Activated CD8-positive, alpha-beta memory T cell treated with anti-CD3 and anti-CD28 coated beads for 4 hours (primary cell): ENCODE measurements around the gene HOXA11.

Experiments
- DNase-seq, 2 donors: peaks; one replicate each; pipeline ENCODE4 v3.0.0-alpha.2; 2020; ENCODE audit warnings: low read depth in 2 of 2

HOXA11 gene

DNA sequence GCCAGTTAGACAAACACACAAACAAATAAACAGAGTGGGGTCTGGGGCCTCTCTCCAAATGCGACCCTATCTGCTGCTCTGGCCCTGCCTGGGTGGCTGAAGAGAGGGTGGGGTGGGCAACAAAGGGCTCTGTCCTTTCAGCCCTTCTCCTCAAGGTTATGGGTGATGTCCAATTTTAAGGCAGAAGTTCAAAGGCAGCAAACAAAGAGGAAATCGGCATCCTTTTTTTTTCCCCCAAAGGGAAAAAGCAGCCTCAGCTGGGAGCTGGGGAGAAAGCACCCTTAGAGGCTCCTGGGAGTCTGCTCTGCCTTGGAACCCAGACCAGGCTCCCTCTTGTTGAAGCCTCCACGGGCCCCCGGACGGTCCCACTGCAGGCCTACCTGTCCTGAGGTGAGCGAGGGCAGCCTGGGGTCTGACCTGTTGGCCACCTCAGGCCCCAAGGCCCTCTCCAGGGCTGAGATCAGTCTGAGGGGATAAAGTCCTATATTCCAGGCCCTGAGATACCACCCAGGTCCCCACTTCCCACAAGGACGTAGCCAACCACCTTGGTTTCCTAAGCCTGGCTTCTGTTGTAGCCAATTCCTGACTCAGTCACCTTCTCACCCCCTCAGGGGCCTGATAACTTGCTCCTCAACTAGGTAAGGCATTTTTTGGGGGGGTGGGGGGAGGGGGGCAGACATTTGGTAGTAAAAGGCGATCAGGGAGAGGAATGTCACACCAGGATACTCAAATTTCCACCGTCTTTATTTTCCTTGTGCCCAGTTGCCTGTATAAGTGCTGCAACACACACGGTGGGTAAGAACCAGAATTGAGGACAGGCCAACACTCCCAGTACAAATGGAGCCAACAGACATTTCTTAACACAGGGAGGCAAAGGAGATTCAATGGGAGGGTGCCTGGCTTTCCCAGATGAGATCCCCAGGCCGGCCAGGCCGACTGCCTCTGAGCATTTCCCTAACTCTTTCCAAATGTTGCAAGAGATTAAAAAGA lies 4.3 kb downstream of the HOXA11 start:
- DNase-seq: no peak

DNA sequence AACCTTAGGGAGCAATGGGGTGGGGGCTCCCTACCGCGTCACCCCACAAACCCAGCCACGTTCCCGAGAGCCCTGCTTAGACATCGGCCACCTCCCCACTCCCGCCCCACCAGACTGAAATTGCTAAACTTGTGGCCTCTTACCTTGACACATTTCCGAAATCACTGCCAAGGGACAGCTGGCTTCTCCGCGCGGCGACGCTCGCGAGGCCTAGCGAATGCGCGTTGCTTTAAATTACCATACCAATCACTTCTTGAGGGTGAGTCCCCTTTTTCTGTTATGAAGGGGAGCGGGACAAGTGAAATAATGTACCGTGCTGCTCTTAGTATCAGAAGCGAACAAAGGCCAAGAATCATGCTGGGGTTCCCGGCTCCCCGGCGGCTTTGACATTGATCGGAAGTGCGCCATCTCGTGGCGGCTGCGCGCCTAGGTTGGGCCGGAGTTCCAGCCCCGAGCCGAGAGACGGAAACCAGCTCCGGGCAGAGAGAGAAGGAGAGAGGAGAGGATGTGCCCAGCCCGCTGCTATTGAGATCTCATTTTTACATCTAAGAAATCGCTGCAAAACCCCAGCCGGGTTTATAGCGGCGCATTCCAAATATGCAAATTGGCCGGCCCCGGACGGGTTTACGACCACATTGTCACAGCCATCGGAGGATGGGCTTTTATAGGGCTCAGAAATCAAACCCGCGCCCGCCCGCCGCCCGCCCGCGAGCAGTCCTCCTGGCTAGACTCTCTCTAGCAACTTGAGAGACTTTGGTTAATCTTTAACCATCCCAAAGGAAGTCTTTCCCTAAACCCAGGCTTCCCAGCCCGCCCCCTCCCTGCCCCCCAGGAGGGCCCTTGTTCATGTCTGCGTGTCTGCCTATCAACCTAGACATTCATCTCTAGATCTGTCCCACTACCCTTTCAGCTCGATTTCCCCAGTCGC lies 5.3 kb downstream of the HOXA11 start:
- peak in 1 of 2 donors; percentile 22 for DNase-seq

DNA sequence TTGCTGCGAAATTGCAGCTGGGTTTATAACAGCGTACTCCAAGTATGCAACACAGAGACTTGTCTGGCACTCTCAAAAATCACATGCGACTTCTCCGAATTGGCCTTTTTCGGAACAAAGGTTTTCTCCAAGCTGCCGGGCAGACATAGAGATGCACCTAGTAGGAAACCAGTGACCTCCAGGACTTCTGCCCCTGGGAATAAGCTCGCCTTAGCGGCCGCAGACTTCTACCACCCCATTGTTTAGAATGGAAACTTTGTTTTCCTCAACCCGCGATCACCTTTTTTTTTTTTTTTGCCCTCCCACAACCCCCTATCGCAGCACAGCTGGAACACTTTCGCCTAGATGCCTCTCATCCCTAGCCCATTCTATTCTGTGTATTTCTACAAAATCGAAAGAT lies 6.0 kb downstream of the HOXA11 start:
- no peak for DNase-seq

DNA sequence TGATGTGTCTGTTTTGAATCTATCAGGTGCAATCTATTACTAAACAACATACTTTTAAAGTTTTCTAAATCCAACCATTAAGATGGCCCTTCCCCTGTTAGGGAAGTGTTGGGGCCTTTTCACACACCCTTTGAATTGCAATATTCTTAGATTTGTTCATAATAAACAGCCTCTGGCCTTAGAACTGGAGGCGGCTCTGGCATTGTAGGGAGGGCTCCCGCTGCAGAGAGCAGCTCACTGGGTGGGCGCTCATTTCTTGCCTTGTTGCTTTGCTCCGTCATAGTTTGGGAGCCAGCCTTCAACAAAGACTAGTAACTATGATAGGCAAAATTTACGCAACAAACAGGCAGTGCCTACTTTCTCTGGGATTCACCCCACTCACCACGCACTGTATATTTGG lies 6.7 kb downstream of the HOXA11 start:
- DNase-seq: no peak

DNA sequence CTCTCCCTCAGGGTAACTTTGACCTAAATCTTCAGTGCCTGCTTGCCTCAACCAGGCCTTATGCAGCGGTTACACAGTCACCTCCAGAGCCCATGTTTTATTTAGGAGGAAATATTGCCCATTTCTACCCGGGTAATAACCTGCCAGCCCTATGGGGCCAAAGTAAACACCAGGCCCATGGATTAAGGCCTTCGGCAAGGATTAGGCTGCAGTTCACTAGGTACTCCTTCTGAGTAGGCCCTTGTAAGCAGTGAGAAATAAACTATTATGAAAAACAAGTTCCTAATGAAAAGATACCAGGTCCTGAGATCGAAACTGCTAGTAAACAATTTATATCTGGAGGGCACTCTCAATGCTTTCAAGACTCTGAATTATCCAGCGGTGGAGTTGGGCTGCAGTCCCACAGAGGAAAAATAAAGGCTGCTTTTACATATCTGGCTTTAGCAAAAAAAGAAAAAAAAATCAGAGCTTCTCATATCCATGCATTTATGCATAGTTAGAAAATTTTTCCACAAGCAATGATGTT lies 7.2 kb downstream of the HOXA11 start:
- no peak for DNase-seq

DNA sequence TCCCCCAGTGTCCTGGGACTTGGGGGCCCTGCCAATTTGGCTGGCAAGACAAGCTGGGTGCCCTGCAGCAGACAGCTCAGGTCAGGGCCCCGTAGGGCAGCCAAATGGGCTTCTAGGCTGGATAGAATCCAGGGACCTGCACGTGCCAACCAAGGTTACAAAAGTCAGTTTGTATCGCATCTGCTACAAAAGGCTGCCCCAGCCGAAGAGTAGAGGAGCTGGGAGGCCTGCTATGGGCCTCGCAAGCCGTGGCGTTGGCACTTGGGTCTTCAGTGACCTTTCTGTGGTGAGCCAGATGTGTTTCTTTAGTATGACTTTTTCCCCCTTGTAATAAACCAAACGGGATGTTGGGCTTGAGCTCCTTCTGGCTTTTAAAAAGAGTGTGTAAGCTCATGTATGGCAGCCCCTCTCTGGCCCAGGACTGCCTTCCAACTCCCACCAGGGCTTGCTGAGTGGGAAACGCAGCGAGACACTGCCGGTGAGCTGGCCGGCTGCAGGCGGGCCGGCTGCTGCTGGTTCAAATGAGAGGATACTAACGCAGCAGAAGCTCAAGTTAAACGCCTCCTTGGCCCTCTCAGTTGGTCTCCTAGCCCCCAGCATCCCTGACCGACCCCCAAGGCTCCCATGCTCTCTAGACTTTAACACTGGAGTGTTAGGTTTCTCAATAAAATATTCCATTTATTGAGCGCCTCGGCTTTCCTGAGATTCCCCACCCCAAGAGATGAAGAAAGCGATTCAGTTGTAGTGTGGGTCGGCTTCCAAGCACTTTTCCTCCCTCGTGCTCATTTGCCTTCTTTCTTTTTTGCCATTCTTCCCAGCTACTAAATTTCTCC lies 7.9 kb downstream of the HOXA11 start:
- DNase-seq: no peak

DNA sequence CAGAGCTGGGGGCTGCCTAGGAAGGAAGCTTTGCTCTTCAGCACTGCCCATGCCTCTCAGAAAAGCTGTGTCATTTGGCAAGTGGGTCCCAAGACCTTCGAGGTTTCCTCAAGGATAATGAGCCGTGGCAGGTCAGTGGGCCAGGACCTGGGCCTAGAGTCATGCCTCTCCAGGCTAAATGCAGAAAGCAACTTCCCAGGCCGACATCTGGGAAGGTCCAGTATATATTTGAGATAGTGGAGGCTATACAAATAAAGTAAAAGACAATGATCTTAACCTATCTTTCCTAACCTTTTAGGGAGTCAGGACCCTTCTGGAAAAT lies 8.5 kb downstream of the HOXA11 start:
- DNase-seq: no peak

DNA sequence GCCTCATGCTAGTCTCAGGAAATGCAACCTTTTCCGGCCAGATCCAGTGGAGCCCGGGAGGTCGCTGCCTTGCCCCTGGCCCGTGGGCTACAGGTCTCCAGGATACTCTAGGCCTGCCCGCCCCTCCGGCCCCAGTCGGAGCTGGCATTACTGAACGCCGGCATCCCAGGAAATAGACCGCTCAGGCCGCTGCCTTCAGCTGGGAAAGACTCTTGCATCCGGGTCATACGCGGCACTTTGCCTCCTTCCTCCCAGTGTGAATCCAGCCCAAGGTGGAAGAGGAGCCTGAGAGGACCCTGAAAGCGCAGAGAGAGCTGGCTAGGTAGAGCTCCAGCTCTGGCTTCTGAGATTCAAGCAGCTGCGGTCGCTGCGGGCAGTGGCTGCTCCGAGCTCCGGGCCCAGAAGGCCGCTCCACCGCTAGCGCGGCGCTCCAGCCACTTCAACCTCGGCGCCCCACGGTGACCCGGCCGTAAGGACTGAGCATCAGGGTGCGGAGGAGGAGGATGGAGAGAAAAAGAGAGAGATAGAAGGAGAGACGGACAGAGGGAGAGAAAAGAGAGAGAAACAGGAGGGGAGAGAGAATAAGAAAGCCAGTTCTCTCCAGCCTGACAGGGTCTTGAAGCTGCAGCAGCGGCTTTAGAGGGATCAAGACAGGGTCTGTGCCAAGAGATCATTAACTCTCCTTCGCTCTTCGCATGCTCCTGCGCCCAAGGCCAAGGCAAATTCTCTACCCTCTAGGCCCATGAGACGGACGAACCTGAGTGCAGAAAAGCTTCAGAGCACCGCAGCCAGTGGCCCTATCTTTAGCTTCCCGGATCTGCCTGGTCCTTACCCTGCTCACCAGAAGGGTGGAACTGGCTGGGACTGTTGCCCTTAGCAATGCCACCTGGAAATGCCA lies 9.2 kb downstream of the HOXA11 start:
- no peak for DNase-seq

DNA sequence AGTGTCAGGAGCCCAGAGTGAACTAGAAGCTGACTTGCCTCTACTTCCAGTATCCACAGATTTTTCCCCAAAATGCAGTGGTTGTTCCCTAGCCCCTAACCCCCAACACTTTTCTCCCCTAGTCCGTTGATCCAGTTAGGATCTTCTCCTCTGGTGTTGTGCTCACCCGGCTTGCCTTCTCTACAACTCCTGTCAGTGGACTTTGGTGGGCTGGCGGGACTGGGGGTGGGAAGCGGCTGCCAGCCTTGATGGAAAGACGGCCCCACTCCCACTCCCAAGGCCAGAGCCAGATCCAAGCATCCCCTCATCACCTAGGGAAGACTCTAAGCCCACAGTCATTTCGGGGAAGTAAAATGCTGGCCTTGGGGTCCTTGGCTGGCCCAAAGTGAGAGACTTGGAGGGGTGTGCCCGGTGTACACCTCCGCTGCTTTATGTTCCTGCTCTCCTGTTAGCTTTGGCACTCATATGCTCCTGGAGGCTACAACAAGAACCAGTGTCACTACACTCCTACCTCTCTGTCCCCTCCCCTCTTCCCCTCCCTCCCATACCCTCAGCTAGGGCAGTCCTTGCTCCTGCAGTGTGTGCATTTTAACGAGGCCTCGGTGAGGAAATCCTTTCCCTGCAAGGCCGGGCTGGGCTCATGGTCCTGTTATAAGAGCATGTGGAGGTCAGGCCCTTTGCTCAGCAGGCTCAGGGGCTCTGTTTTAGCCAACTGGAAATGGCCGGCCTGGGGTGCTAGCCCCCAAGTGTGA lies 10.0 kb downstream of the HOXA11 start:
- DNase-seq: no peak

DNA sequence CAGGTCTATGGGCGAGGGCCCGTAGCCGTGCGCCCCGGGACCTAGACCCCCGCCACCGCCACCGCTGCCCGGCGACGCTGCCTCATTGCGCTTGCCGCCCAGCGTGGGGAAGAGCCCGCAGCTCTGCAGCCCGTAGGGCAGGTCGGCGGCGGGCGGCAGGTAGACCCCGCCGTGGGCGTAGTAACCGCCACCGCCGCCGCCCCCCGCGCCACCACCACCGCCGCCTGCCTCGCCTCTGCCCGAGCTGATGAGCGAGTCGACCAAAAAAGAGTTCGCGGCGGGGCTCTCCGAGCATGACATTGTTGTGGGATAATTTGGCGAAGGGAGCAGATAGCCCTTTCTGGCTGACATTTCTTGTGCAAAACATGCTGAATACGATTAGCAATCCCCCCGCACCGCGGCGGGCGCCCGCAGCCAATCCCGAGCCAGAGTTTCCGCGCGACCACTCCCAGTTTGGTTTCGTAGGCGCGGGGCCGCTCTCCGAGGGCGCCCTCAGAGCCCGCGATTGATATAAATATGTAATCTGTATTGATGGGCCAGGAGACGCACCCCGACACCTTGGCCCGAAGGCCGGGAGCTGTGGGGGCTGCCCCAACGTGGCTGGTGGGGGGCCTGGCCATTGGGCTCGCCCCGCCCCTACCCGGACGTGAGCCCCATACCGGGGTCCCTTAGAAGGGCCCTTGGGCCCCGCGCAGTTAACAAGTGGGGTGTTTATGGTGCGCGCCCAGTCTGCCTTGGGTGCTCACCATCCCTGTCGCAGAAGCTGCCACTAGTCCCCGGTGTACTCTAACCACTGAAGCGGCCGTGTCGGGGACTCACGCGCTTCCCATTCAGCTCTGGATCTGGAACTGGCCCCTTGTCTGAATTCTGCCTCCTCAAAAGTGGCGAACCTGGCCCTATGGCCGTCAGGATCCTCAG lies 10.8 kb downstream of the HOXA11 start, which contains the start of gene HOXA10:
HOXA10 (minus strand) TSS at position 365 of the 918 bp plus-strand sequence; CDS start at position 351, 14 bp downstream.
- DNase-seq: no peak

DNA sequence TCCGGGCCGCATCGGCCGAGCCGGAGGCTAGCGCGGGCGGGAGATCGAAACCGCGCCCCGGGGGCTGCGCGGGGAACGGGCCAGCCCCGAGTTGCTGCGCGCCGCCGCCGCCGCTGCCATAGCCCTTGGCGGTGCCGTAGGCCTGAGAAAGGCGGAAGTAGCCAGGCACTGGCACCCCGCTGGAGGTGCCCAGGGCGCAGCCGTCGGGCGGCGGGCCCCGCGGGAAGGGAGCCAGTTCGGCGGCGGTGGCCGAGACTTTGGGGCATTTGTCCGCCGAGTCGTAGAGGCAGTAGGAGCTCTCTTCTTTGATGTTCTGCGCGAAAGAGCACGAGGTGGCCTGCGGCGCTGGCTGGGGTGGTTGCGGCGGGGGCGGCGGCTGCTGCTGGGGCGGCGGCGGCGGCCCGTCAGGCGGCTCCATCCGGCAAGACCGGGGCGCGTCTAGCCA lies 11.5 kb downstream of the HOXA11 start:
- DNase-seq: no peak

DNA sequence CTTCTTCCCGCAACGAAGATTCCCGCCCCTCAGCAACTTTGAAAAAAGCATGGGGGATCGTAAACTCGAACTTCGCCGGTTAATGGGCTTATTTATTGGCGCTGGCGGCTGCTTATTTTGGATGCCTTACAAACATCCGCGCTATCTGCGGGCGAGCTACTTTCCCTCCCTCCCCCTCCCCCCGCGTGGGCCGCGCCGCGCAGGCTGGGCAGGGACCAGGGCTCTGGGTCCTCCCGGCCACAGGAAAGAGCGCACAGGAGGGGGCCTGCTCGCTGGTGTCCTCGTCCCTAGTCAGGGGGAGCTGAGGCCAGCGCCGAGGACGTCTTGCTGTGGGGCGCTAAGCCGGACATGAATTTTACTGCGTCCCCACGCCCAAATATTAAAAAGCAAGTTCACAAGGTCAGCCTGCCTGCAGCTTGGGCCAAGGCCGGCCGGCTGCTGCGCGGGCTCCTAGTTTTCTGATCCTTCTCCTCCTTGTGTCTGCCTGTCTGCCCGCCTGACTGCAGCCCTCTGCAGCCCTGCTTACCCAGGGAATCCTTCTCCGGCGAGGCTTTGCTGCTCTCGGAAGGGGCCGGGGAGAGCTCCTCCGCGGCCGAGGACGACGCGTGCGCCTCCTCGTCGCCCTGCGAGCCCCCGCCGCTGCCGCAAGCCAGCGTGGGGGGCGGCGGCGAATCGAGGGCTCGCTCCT lies 12.1 kb downstream of the HOXA11 start:
- no peak for DNase-seq

DNA sequence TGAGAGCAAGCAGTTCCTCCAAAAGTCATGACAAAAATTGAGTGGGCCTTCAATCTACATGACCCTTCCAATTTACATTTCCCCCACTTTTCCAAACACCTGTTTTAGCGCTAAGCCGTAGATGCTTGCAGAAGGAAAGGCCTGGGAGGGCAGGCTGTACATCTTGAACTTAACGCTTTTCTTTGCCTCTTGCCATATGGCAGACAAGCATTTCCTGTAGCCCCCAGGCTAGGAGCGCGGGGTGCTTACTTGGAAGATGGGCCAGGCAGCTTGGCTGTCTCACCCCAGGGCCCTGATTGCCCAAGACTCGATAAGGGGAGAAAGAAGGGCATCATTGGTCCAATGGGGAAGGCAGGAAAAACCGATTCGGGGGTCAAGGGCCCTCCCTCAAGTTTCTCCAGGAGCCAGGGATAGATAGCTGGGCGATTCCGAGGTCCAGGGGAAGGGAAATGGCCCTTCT lies 12.7 kb downstream of the HOXA11 start:
- DNase-seq: no peak

DNA sequence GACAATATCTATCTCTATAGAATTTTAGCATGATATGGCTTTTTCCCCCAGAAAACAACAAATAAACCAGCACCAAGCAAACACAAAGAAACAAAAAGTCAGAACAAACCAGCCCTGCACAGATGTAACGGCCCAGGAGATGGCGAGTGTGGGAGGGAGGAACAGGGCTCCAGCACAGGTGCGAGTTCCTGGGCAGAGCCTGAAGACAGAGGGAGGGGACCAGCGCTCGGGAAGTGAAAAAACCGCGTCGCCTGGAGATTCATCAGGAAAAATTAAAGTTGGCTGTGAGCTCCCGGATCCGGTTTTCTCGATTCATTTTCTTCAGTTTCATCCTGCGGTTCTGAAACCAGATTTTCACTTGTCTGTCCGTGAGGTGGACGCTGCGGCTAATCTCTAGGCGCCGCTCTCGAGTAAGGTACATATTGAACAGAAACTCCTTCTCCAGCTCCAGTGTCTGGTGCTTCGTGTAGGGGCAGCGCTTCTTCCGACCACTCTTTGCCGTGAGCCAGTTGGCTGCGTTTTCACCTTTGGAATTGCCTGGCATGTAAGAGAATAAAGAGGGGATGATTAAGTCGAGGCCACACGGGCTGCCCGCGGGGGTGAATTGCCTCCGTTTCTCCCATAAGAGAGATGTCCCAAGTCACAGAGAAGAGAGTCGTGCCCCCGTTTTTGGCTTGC lies 13.3 kb downstream of the HOXA11 start:
- no peak for DNase-seq

DNA sequence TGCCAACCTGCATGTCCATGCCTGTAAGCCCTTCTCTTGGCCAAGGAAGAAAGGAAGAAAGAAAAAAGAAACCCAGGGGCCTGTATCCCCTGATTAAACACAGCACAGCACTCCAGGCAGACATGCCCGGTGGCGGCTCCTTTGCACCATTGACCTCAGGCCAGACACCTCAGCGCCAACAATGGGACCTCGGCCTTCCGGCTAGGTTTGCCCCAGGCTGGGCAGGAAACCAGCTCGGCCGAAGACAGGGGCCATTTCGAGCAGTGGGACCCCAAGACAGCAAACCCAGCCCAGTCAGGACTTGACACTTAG lies 13.8 kb downstream of the HOXA11 start:
- no peak for DNase-seq

DNA sequence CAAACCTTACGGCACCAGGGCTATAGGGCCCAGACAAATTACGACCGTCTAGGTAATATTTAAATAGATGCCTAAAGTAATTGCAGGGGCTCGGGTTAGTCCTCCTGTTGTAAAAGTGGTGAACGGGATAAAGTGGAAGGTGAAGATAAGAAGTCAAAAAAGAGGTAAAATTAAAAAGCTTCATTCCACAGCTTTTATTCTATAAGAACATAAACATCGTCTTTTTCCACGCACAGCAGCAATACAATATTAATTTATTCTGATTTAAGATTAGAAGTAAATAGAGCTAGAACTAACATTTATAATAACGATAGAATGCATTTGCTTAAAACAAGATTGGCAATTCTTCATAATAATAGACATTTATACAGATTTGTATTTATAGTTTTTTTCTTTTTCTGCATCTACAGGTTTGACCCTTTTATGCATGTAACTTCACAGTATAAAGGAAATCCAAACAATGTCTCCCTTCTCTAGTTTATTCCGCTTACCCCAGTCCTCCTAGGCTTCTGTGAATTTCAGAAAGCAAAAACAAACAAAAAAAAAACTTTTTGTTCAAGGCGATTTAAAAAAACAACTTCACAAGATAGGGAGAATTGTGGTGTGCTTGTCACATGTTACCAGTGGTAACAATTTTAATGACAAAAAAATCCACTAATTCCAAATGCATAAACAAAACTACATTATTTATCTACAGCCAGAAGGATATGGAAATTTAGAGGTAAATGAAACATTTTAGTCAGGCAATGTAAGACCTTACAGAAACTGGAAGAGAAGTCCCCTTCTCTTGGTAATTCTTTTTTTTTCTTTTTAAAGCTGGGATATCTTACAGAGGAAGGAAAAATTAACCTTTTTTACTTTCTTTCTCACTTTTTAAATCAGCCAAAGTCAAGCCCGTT lies 14.4 kb downstream of the HOXA11 start:
- DNase-seq: no peak
